GM12878 (cell line): ENCODE results near the gene RTCB. TPM values are rescaled to one million over a fixed set of nuclear protein-coding genes. Genes with fewer than 3 reads are reported as not detected.

Experiments used
- CUX1 ChIP-seq: IDR thresholded peaks from 2 replicates; pipeline ENCODE4 v1.6.1; 2012; ENCODE audit warnings: improper control_type of control experiment, low read depth, low read length; ENCODE audit not compliant: insufficient replicate concordance
- JUNB ChIP-seq: IDR thresholded peaks from 2 replicates; pipeline ENCODE4 v1.6.1; 2016; ENCODE audit warnings: antibody characterized with exemption, mild to moderate bottlenecking
- KLF5 ChIP-seq: fragments of 450-650 bp; IDR thresholded peaks from 2 replicates; pipeline ENCODE4 v1.6.1; 2014; ENCODE audit warnings: mild to moderate bottlenecking; ENCODE audit not compliant: partially characterized antibody
- LARP7 ChIP-seq: fragments of 450-650 bp; IDR thresholded peaks from 2 replicates; pipeline ENCODE4 v1.6.1; 2017; ENCODE audit warnings: mild to moderate bottlenecking
- MAX ChIP-seq: IDR thresholded peaks from 2 replicates; pipeline ENCODE4 v1.6.1; 2012; ENCODE audit warnings: low read depth, low read length, improper control_type of control experiment
- NR2F1 ChIP-seq: fragments of 450-650 bp; conservative IDR thresholded peaks from 2 replicates; pipeline ENCODE4 v1.6.1; 2017; ENCODE audit warnings: mild to moderate bottlenecking
- RFX5 ChIP-seq: IDR thresholded peaks from 2 replicates; pipeline ENCODE4 v1.6.1; 2011; ENCODE audit warnings: low read depth, low read length, improper control_type of control experiment
- SIN3A ChIP-seq: IDR thresholded peaks from 2 replicates; pipeline ENCODE4 v1.6.1; 2012; ENCODE audit warnings: low read depth, low read length, improper control_type of control experiment
- SMC3 ChIP-seq: IDR thresholded peaks from 2 replicates; pipeline ENCODE4 v1.6.1; 2011; ENCODE audit warnings: low read length, improper control_type of control experiment, borderline replicate concordance
- SREBF2 ChIP-seq: IDR thresholded peaks from 2 replicates; pipeline ENCODE4 v1.6.1; 2012; ENCODE audit warnings: mild to moderate bottlenecking, low read length
- ZNF622 ChIP-seq: fragments of 450-650 bp; IDR thresholded peaks from 2 replicates; pipeline ENCODE4 v1.6.1; 2017; ENCODE audit warnings: mild to moderate bottlenecking, inconsistent platforms
- ZZZ3 ChIP-seq: IDR thresholded peaks from 2 replicates; pipeline ENCODE4 v1.6.1; 2011; ENCODE audit warnings: low read depth; ENCODE audit not compliant: control insufficient read depth, insufficient read length
- polyA plus RNA-seq, 11 experiments: library from polyadenylated mRNA; depleted of rRNA in 4 of 11; unstranded in 6 of 11; stranded (reverse) in 5 of 11; fragments of >200 nt; fragmentation: Nextera tagmentation in 4 of 11; fragmentation: Illumina TruSeq in 1 of 11; extraction: Ambion mirVana in 4 of 11; extraction: Trizol in 1 of 11; gene quantifications; 1 replicate in 1 of 11; 2 replicates in 10 of 11; pipeline versions ENCODE4 v1.2.1 to v1.2.3, GENCODE V29; 2011 to 2016; ENCODE audit warnings: inconsistent platforms in 2 of 11, missing spikeins in 2 of 11, low read depth in 1 of 11
- total RNA-seq, 4 experiments: library from RNA; depleted of rRNA in 3 of 4; stranded (reverse); fragments of >200 nt in 3 of 4; fragmentation: Illumina TruSeq in 1 of 4; extraction: Trizol in 1 of 4; gene quantifications; 2 replicates each; pipeline versions ENCODE4 v1.2.1 to v1.2.3, GENCODE V29; 2013 to 2021
- TF ChIP-seq, protein P1 (sequence below): fragments of 450-650 bp; IDR thresholded peaks from 2 replicates; pipeline ENCODE4 v1.6.1; 2014; ENCODE audit warnings: mild to moderate bottlenecking

The RTCB gene
- total and polyA plus RNA-seq, 10 of the 15 experiments (the other 5 are each of a cell fraction or from before 2014, with no cell fraction given), result 88.4 to 203 (median 106) TPM

- TF ChIP-seq NR2F1, result no peak
- TF ChIP-seq, protein P1, sequence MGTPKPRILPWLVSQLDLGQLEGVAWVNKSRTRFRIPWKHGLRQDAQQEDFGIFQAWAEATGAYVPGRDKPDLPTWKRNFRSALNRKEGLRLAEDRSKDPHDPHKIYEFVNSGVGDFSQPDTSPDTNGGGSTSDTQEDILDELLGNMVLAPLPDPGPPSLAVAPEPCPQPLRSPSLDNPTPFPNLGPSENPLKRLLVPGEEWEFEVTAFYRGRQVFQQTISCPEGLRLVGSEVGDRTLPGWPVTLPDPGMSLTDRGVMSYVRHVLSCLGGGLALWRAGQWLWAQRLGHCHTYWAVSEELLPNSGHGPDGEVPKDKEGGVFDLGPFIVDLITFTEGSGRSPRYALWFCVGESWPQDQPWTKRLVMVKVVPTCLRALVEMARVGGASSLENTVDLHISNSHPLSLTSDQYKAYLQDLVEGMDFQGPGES, result no peak
- no peak for TF ChIP-seq ZZZ3
- TF ChIP-seq RFX5, result no peak
- TF ChIP-seq JUNB, result no peak
- no peak for TF ChIP-seq KLF5
- TF ChIP-seq LARP7, result no peak
- TF ChIP-seq ZNF622, result no peak
- TF ChIP-seq SMC3, result no peak
- TF ChIP-seq SIN3A, result no peak
- TF ChIP-seq CUX1, result no peak
- TF ChIP-seq SREBF2, result no peak
- TF ChIP-seq MAX, result no peak
Measured at GRCh38 chr22:32339190-32340012, 72.6 kb downstream of the RTCB start (continued).
